DMS153 treated with DMSO at 0.1 percent for 48 hours (cell line): ENCODE measurements around the gene SIRT2.
A peak's percentile ranks its signal among the peaks of the same experiment; 100 is the strongest.
"Not testable (repeated sequence)": the region's sequence is repeated elsewhere in the genome, so short reads cannot be mapped to it uniquely, and the experiment has no call there.

Source experiments
- DNase-seq: peaks from one replicate; lab custom pipeline; 2025; ENCODE audit not compliant: unreplicated experiment; lab: John Stamatoyannopoulos, UW

SIRT2 gene

DNA sequence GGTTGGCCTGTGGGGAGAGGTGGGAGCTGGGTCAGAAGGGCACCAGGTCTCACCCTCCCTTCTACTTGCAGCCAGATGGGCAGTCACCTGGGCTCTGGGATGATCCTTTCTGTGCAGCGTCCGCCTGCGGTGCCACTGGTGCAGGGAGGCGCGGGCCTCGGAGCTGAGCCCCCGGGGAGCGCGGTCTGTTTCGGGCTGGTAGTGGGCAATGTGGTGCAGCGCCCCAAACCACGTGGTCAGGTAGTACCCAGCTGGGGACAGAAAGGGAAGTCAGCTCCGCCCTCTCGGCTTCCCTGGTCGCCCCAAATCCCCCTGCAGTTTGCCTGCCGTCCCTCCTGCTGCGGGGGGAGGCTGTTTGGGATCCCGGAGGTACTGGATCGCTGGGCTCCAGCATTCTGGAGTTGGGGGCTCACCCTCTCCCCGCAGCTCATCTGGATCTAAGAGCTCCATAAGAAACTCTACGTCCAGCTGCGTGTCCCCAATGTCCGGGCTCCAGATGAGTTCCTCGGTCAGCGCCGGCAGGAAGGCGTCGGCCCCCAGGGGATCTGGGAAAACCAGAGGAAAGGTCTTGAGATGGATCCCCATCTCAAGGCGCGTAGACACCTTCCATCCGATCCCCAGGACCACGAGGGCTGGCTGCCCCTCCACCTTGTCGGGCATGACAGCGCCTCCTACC lies 30.1 kb downstream of the SIRT2 start:
- DNase-seq = no peak

DNA sequence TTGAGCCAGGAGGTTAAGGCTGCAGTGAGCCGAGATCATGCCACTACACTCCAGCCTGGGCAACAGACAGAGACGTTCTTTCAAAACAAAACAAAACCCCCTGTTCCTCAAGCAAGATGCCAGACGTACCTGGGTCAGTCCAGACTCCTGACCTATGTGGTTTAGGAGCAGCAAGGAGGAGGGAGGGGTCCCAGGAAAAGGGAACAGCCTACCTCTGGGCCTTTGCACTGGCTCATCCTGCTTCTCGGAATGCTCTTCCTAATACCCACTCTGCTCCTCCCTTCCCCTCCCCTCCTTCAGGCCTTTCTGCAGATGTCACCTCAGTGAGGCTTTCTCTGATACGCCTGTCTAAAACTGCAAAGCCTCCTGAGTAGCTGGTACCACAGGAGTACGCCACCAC lies 30.9 kb downstream of the SIRT2 start:
- no peak for DNase-seq

DNA sequence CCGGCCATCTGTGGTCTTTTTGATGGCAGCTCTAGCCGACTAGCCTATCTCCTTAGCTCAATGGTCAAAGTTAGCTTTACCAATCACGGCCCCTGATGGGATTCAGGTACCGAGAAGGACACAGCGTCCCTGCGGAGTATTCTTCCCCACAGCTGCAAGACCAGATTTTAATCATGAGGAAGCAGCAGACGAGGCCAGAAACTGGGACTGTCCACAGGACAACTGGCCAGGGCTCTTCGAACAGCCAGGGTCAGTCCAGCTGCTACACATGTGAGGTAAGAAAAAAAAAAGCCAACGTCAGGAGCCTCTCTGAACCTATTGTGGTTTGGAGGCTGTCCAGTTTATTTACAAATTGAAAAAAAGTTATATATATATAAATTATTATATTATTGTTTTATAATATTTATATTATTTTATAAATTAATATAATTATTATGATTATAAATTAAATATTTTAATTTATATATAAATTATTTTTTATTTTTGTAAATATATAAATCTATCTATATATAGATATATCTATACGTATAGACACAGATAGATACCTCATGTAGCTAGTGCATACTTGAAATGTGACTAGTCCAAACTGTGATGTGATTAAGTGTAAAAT lies 32.1 kb downstream of the SIRT2 start:
- DNase-seq = no peak

DNA sequence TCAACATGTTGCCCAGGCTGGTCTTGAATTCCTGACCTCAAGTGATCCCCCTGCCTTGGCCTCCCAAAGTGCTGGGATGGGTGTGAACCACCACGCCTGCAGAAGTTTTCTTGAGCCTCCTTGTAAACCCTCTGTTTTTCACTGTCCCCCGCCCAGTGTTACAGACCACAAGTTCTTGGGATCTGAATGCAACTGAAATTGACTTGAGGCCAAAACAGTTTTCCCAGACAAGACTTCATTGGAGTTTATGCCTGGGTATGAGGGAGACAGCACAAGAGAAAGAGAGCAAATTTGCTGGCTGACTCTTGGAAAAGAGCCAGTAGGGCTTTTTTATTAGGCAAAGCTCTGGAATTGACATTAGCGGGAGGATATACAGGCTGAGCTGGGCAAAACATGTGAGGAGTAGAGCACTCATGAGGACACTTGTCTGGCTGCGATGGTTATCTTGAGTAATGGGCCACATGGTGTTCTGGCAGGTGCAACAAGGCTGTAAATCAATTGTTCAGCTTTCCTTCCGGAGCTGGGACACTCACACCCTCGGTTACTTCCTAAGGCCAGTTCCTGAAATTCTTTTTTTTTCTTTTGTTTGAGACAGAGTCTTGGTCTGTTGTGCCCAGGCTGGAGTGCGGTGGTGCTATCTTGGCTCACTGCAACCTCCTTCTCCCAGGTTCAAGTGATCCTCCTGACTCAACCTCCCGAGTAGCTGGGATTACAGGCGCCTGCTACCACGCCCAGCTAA lies 36.9 kb downstream of the SIRT2 start:
- peak; percentile 84 for DNase-seq

DNA sequence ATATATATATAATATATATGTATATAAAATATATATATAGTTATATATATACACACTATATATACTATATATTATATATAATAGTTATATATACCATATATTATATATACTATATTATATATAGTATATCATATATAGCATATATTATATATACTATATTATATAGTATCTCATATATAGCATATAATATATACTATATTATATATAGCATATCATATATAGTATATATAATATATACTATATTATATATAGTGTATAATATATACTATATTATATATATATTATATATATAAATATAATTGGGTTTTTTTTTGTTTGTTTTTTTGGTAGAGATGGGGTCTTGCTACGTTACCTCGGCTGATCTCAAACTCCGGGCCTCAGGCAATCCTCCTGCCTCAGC lies 38.0 kb downstream of the SIRT2 start:
- DNase-seq = no peak

DNA sequence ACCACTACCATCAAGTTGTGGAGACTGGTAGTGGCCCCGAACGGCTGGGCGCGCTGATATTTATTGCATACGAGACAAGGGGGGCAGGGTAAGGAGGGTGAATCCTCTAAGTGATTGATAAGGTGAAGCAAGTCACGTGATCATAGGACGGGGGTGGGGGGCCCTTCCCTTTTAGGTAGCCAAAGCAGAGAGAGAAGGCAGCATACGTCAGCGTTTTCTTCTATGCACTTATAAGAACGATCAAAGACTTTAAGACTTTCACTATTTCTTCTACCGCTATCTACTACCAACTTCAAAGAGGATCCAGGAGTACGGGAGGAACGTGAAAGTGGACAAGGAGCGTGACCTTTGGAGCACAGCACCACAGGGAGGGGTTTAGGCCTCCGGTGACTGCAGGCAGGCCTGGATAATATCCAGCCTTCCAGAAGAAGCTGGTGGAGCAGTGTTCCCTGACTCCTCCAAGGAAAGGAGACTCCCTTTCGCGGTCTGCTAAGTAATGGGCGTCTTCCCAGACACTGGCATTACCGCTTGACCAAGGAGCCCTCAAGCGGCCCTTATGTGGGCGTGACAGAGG lies 39.7 kb downstream of the SIRT2 start:
- not testable (repeated sequence) for DNase-seq

DNA sequence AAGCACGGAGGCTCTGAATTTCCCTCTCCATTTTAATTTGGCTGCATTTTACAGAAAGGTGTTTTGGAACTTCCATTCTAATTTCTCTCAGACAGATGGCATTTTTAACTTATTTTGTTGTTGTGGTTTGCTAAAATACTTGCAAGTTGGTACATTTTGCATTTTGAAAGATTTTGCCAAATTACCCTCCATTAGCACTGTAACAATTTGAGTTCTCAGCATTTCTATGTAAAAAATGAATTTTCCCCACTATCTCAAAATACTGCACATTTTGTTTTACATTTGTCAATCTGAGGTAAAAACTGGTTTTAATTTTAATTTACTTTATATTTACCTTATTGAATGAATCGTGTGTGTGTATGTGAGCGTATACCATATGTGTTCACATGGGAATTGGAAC lies 42.6 kb downstream of the SIRT2 start:
- no peak for DNase-seq

DNA sequence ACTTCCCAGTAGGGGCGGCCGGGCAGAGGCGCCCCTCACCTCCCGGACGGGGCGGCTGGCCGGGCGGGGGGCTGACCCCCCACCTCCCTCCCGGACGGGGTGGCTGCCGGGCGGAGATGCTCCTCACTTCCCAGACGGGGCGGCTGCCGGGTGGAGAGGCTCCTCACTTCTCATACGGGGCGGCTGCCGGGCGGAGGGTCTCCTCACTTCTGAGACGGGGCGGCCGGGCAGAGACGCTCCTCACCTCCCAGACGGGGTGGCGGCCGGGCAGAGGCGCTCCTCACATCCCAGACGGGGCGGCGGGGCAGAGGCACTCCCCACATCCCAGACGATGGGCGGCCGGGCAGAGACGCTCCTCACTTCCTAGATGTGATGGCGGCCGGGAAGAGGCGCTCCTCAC lies 43.7 kb downstream of the SIRT2 start:
- not testable (repeated sequence) for DNase-seq

DNA sequence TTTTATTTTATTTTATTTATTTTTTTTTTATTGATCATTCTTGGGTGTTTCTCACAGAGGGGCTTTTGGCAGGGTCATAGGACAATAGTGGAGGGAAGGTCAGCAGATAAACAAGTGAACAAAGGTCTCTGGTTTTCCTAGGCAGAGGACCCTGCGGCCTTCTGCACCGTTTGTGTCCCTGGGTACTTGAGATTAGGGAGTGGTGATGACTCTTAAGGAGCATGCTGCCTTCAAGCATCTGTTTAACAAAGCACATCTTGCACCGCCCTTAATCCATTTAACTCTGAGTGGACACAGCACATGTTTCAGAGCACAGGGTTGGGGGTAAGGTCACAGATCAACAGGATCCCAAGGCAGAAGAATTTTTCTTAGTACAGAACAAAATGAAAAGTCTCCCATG lies 44.5 kb downstream of the SIRT2 start:
- not testable (repeated sequence) for DNase-seq

DNA sequence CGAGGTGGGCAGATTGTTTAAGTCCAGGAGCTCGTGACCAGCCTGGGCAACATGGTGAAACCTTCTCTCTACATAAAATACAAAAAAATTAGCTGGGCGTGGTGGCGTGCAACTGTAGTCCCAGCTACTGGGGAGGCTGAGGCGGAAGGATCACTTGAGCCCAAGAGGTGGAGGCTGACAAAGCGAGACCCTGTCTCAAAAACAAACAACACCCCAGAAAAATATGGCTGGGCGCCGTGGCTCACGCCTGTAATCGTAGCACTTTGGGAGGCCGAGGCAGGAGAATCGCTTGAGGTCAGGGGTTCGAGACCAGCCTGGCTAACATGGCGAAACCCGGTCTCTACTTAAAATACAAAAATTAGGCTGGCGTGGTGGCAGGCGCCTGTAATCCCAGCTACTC lies 46.2 kb downstream of the SIRT2 start:
- DNase-seq = no peak

DNA sequence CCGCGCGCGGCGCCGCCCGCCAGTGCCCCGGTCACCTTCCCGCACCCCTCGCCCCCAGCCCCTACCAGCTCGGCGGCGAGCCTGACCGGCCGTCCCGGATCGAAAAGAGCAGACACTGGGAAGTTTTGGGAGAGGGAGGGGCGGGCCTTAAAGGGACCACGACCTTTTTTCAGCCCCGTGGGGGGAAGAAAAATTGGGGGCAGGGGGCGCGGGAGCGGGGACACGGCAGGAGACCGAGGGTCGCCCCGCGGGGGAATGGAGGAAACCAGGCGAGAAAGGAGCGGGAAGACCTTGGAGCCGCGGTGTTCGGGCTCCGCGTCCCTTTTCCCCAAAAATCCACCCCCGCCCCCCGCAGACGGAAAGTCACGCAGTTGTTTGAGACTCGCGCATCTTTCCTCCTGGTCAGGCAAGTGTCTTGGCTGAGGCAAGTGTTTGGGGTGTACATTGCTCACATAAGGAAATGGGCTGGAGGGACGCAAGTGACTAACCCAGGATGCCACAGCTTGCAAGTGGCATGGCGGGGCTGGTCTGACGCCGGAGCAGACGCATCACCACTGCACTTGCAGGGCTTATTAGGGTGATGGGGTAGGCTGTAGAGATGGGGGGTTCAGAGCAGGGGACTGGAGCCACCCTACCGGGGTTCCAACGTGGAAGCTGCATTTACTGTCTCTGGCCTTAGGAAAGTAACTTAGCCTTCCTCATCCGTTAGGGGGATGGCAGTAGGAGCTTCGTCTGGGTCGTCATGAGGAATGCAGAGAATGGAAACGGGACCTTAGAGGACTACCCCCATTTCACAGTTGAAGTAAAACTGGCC lies 47.0 kb downstream of the SIRT2 start:
- no peak for DNase-seq

DNA sequence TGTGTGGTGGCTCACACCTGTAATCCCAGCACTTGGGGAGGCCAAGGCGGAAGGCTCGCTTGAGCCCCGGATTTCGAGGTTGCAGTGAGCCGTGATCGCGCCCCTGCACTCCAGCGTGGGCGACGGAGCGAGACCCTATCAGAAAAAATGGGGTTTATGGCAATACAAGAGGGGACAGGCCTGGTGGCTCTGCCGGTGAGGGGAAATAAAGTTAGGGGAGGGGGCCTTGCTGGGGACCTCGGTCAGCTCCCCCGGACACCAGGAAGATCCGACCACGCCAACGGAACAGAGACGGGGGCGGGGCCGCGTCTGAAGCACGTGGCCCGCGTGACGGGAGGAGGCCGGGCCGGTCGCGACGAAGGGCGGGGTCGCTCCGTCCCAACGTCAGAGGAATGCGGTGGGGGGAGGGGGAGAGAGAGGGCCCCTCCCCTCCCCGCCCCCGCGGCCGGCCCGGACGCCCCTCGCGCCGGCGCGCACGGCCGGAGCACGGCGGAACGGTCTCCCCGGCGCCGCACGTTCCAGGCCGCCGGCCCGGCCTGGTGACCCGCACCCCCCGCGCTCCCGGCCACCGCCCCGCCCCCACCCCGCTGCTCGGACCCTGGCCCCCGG lies 47.7 kb downstream of the SIRT2 start:
- peak; percentile 72 for DNase-seq

DNA sequence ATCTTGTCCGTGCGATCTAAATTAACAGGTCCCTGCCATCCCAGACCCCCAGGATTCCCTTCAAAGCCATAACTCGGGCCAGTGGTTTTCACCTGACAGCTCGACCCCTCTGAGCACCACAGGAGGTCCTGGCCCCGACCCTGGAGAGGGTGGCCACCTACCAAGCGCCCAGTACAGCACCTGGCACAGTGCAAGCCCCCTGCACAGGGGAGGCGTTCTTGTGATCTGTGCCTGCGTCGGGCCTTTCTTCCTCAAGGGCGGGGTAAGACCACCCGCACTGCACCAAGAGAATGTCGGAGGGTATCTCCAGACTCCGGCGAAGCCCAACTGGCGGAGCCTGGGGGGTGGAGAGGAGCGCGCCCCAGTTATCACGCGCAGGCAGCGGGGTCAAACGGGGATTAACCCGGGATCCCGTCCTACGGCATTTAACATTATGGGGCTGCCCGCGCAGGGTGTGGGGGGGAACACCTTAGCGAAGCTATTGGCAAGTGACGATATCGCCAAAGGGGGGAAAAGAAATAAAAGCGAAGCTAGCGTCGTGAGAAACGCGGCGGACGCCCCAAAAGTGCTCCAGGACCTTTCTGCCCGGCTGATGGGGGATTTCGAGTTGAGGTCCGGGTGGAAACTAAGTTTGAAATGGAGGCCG lies 48.3 kb downstream of the SIRT2 start:
- DNase-seq = no peak

DNA sequence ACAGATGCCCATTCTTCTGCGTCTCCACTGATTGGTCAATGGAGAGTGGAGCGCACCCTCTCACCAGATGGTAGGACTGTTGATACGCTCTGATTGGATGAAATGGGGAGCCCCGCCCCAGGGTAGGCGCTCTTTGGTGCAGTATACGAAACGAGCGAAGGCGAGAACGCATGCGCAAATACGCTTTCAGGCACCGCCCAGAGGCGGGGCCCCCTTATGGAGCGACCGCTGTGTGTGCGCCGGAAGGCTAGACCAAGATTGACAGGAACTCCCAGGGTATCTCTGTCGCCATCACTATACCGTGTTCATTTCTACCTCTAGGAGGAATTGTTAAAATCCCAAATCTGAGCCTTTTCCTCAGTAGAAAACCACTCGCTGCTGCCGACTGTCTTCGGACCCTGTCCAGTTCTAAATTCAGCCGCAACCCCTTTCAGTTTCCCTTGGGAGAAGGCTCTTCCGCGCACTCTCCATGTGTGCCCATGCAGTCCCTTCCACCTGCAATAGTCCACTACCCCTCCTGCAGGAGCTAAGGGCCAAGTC lies 48.9 kb downstream of the SIRT2 start:
- no peak for DNase-seq

DNA sequence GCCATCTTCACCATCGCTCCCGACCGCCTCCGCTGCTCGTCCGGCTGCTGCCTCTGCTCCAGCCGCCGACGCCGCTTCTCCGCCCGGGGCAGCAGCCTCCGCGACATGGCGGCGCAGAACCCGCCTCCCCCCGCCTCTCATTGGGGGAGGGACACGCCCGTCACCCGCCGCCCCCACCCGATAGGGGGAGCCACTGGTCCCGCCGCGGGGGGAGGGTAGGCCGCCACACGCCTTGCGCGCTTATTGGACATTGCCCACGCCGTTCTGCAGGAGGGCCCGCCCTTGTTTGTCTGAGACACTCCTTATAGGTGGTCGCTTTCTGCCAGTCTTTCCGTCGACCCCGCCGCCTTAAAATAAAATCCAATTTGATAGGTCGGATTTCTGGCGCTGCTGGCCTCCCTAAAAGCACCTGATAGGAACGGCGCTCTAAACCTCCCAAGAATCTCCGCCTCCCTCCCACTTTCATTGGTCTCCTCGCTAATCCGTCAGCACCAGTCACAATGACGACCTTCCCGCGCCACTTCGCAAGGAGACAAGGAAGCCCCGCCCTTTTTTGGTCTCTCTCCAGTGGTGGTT lies 49.5 kb downstream of the SIRT2 start, which contains the start of gene HNRNPL:
Gene HNRNPL (minus strand): TSS at position 127 of the 576 bp plus-strand sequence. CDS start 20 bp downstream, at position 107.
- DNase-seq = peak; percentile 100

DNA sequence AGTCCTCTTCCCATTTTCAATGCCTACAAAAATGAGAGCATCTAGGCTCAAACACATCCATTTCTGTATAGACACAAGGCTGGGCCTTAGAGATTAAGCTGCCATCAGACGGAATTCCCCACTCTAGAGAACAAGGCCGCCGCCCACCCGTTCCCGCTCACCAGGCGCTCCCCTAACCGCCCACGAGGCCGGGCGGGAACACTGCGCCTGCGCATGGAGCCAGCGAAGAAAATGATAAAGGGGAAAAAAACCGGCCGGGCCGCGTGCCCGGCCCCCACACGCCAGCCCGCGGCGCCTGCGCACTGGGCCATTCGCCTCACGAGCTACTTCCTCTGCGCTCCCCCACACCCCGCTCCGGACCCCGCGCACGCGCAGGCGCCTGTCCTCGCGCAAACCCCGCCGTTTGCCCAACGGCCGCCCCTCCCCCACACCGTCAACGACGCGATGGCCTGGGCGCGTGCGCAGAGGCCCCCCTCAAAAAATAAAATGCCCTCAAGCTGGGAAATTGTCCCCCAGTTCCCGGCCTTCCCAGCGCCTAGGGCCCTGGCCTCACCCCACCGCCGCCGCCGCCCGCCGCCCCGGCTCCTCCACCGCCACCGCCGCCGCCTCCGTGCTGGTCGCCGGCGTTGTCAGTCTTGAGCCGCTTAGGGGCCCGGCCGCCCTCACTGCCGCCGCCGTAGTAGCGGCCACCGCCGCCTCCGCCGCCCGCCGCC lies 50.1 kb downstream of the SIRT2 start:
- DNase-seq = peak; percentile 92

DNA sequence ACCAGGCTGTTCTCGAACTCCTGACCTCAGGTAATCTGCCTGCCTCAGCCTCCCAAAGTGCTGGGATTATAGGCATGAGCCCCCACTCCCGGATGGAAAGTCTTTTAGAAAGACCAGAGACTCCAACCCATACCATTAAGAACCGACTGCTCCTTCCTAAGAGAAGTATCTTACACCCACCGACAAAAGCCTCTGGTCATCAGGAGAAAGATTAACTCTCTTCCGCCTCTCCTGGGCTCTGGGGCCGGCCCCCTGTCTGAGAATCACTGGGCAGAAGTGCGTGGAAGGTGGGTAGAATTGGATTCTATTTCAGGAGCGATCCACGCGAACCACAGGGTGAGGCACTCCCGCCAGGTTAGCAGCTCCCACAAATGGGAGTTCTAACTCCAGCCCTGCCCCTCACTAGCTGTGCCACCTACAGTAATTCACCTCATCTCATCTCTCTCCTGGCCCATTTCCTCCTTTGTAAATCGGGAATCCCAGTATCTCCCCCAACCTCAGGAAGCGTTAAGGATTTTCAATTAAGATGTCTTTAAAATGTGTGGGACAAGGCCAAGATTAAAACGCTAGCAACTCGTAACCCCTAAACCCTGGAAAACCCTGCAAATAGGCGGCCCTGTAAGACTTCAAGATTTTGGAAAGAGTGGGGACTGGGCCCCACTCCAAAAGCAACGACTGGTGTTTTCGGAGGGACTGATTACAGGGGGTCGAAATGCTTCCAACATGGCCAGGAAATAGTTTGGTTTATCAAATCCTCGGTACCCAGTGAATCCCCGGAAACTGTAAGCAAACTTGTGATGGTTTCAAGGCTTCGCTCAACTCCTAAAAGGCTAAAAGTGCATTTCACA lies 50.9 kb downstream of the SIRT2 start:
- no peak for DNase-seq

DNA sequence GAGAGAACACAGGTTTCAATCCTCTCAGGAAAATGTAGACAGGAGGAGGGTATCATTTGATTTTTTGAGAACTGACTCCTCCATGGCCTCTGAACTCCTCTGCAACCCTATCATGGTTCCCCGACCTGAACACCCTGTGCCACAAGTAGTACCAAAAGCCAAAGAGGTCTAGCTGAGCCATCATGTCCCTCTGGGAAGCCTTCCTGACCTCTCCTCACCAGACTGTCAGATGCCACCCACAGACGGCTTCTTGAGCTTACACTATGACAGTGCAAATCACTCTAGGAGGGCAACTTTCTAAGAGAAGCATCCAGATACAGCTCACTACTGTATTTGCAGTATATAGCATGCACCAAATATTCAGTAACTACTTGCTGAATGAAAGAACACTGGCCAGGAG lies 53.3 kb downstream of the SIRT2 start:
- DNase-seq = no peak
